Epithelial cell of esophagus (primary cell): ENCODE results near the gene DHRSX.

Experiments
- DNase-seq: peaks from one replicate; pipeline ENCODE4 v3.0.0; 2010; ENCODE audit warnings: low read depth
- H3K4me3 ChIP-seq: 2 replicates; pipeline ENCODE4 v1.5.1; 2011; ENCODE audit warnings: mild to moderate bottlenecking, low read length, control low read depth
- CTCF ChIP-seq: IDR thresholded peaks from 2 replicates; pipeline ENCODE4 v1.5.1; 2011; ENCODE audit warnings: low read depth, mild to moderate bottlenecking, low read length, control low read depth, inconsistent platforms; ENCODE audit not compliant: insufficient read depth; ENCODE audit errors: missing control alignments

DHRSX gene

DNA sequence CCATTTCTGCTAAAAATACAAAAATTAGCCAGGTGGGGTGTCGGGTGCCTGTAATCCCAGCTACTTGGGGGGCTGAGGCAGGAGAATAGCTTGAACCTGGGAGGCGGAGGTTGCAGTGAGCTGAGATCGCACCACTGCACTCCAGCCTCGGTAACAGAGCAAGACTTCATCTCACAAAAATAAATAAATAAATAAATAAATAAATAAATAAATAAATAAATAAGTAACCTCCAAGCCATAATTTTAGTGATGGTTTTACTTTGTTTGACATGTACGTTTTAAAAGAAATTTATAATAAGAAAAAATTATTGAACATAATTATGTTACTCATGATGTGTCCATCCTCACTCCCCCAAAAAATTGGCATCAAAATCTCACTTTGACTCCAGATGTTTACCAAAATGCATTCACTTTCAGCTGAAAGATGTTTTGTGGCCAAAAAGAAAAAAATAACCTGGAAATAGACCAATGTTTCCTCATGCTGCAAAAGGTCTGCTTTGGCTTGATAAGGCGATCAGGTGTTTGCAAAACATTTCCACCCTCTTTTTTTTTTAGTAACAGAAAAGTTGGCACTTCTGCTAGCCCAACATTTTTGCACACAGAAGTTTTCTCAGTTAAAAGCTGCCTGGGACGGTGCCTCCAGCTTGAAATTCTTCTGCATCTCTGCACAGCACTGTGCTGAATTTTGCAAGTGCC lies 42.2 kb upstream of the DHRSX start:
- TF ChIP-seq CTCF, result no peak
- no peak overlapping the region for H3K4me3 ChIP-seq
- no peak for DNase-seq

- no peak for DNase-seq
- no peak for TF ChIP-seq CTCF
- no peak overlapping the region for H3K4me3 ChIP-seq
Measured at GRCh38 chrX:2541603-2542002, 40.8 kb upstream of the DHRSX start.

- no peak for TF ChIP-seq CTCF
- DNase-seq, result no peak
- H3K4me3 ChIP-seq, result no peak overlapping the region
Measured at GRCh38 chrX:2540426-2540947, 39.7 kb upstream of the DHRSX start.

GRCh38 chrX:2539586-2539985 lies 38.8 kb upstream of the DHRSX start:
- DNase-seq, result no peak
- no peak for TF ChIP-seq CTCF
- H3K4me3 ChIP-seq, result no peak overlapping the region

DNA sequence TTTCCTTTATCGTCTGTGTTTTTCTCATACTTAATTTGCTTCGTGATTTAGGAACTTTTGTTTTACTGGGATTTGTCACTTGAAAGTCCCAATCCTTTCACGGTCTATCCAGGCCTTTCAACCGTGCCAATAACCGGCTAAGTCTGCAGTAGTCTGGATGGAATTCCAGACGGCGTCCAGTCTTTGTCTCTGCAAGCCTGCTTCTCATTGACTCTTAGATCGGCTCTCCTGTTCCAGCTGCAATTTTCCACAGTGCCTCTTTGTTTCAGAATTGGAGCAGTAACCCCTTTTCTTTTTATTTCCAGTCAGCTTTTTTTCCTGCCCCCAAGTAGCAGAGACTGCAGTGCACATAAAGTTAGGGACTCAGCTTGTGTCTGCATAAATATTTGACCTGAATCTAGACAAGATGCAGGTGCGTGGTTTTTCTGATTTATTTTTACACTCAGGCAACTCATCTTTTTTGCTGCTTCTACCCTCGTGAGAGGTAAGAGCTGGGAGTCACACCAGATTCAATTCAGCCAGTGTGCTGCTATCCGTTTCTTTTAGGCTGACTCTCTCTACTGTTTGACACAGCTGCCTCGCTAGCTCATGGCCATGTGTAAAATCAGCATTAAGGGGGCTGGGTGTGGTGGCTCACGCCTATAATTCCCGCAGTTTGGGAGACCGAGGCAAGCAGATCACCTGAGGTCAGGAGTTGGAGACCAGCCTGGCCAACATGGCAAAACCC lies 37.4 kb upstream of the DHRSX start:
- no peak overlapping the region for H3K4me3 ChIP-seq
- no peak for DNase-seq
- no peak for TF ChIP-seq CTCF

DNA sequence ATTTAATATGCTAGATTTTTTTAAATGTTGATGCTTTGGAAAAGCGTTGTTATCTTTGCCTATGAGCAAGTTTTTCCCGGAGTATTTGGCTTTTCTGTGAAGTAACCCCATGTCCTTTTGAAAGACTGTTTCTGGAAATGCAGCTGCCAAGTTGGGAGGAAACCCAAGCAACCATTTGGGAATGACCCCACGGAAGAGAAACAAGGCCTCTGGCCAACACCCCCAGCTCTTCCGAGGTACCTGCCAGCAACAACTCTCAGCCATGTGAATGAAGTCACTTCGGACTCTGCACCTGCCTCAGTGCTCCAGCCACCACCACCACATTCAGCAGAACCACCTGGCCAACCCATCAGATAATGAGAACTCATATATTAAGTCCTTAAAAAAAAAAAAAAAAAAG lies 36.2 kb upstream of the DHRSX start:
- DNase-seq, result no peak
- H3K4me3 ChIP-seq, result no peak overlapping the region
- TF ChIP-seq CTCF, result no peak
